ENCODE data around the gene RLF. TPM values are rescaled to one million over a fixed set of nuclear protein-coding genes. Genes with fewer than 3 reads are reported as not detected.
A peak's percentile ranks its signal among the peaks of the same experiment; 100 is the strongest.

RLF gene
- polyA plus RNA-seq, 2 of the 4 experiments (the other 2 are of a cell fraction), result 4.7 to 7.9 TPM

- no peak for TF ChIP-seq ZC3H11A (IDR thresholded peaks at IDR 0.05)
Observed at GRCh38 chr1:40133839-40134238, 27.3 kb upstream of the RLF start (continued).

DNA sequence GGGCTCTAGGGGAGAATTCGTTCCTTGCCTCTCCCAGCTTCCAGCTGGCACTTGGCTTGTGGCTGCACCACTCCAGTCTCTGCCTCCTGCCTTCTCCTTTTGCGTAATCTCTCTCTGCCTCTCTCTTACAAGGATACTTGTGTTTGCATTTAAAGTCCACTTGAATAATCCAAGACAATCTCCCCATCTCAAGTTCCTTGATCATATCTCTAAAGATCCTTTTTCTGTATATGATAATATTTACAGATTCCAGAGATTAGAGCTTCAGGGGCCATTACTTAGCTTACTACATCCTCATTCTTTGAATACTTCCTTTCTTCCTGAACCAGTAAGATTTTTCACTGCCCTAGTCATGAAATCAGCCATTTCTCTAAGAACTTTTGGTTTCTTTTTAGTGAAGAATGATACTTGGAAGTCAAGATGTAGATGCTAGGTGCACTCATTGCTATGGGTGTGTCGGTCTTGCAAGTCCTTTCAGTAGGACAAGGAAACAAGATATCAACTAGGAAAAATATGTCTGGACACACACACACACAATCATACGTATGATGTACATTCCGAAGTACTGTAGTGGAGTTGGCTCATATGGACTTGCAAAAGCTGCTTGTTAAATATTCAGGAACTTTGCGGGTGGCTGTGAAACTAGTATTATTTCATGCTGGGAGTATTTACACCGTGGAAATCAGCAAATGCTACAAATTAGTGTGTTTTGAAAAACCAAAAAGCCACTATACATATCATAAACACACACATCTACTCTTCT lies 20.8 kb upstream of the RLF start:
- ChIA-PET POLR2A (no interaction called here), CTCF (interaction anchor here (0.6 to 7.0 kb wide), 3 partner anchors 14 to 1293 kb away, joined by 3 to 72 read pairs (median 8); no protein-coding TSS in a partner anchor)
- peak overlapping the region; percentile 33 to 54; a peak in 3 of 6 replicates for H3K27ac ChIP-seq
- TF ChIP-seq GATA3 (IDR thresholded peaks at IDR 0.05; ENCODE audit: borderline replicate concordance) (peak; percentile 92), ESRRA (IDR thresholded peaks at IDR 0.05; ENCODE audit: borderline replicate concordance, low read length) (no peak), ZFP36 (IDR thresholded peaks at IDR 0.05; ENCODE audit: borderline replicate concordance, partially characterized antibody) (no peak), HOXB5 (CRISPR knock-in tag; IDR thresholded peaks at IDR 0.05) (no peak), PHF8 (IDR thresholded peaks at IDR 0.05; ENCODE audit: borderline replicate concordance, low read depth) (no peak), CEBPB (IDR thresholded peaks at IDR 0.05) (peak in 1 of 2 experiments; percentile 69; a peak in 2 of 4 replicates), MYC (IDR thresholded peaks at IDR 0.05; ENCODE audit: borderline replicate concordance, low read length) (no peak), MAZ (IDR thresholded peaks at IDR 0.05; ENCODE audit: borderline replicate concordance, low read depth, low read length) (no peak), REST (IDR thresholded peaks at IDR 0.05) (no peak), NFE2L2 (conservative IDR thresholded peaks at IDR 0.05; ENCODE audit: low read length) (no peak), SMC3 (IDR thresholded peaks at IDR 0.05) (no peak)
- TF ChIP-seq, protein P1, sequence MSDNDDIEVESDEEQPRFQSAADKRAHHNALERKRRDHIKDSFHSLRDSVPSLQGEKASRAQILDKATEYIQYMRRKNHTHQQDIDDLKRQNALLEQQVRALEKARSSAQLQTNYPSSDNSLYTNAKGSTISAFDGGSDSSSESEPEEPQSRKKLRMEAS (IDR thresholded peaks at IDR 0.05), result no peak
- peak overlapping the region; percentile 58 for H3K4me2 ChIP-seq
- DNase-seq (ENCODE audit: low read depth in 1 of 2, low spot score in 1 of 2) (peak in 1 of 2 experiments; percentile 71), ATAC-seq (peak; percentile 62 to 85; a peak in 4 of 6 replicates), FAIRE-seq (no peak)
- no peaks in the 10 kb centered on the region for H3K9me3 ChIP-seq
- 40% methylated on average over 7 of the region's 7 CpGs for WGBS (ENCODE audit: missing lambda C conversion rate)
- no peak overlapping the region for H3K4me3 ChIP-seq
- peaks cover 14% of the 10 kb centered on the region for H3K4me1 ChIP-seq

GRCh38 chr1:40141878-40142535 lies 19.2 kb upstream of the RLF start:
- ATAC-seq, result no peak
- POLR2A ChIA-PET, result no interaction called here
- WGBS (ENCODE audit: missing lambda C conversion rate), result 58% methylated on average over 2 of the region's 2 CpGs
- Histone ChIP-seq H3K4me3 (no peak overlapping the region), H3K4me1 (peaks cover 14% of the 10 kb centered on the region), H3K9me3 (no peaks in the 10 kb centered on the region), H3K4me2 (no peak overlapping the region), H3K27ac (no peak overlapping the region)
- CTCF ChIA-PET, result interaction anchor here (0.6 to 7.0 kb wide), 7 partner anchors 13 to 1566 kb away, joined by 3 to 72 read pairs (median 3); no protein-coding TSS in a partner anchor
- no peak for FAIRE-seq
- no peak for DNase-seq (ENCODE audit: low read depth in 1 of 2, low spot score in 1 of 2)
- TF ChIP-seq NR3C1 (IDR thresholded peaks at IDR 0.05) (no peak), CTCF (IDR thresholded peaks at IDR 0.05) (no peak), FOSB (CRISPR knock-in tag; IDR thresholded peaks at IDR 0.05) (no peak), CEBPB (IDR thresholded peaks at IDR 0.05) (no peak), HOXA7 (CRISPR knock-in tag; IDR thresholded peaks at IDR 0.05) (no peak), PHF8 (IDR thresholded peaks at IDR 0.05; ENCODE audit: borderline replicate concordance, low read depth) (no peak), ATOH8 (CRISPR knock-in tag; IDR thresholded peaks at IDR 0.05; ENCODE audit: low read depth) (no peak), HMGXB4 (CRISPR knock-in tag; IDR thresholded peaks at IDR 0.05; ENCODE audit: borderline replicate concordance) (no peak), RCOR1 (IDR thresholded peaks at IDR 0.05; ENCODE audit: low read depth, low read length) (no peak), RNF2 (IDR thresholded peaks at IDR 0.05; ENCODE audit: borderline replicate concordance, low read depth) (no peak), GATA3 (IDR thresholded peaks at IDR 0.05; ENCODE audit: borderline replicate concordance) (no peak), SREBF2 (IDR thresholded peaks at IDR 0.05) (no peak)
- TF ChIP-seq, protein P2, sequence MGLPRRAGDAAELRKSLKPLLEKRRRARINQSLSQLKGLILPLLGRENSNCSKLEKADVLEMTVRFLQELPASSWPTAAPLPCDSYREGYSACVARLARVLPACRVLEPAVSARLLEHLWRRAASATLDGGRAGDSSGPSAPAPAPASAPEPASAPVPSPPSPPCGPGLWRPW (IDR thresholded peaks at IDR 0.05), result no peak
